Tibial nerve (tissue), 3 donors: ENCODE results near the gene FAM53C.

Experiments
- POLR2A ChIP-seq, 2 donors: fragments of 450-650 bp; IDR thresholded peaks; one replicate each; pipeline ENCODE4 v1.6.1; 2017; ENCODE audit warnings: antibody characterized with exemption in 2 of 2, mild to moderate bottlenecking in 2 of 2, moderate library complexity in 2 of 2
- TF ChIP-seq, protein P1 (sequence below), 5 experiments: fragments of 200-600 bp in 3 of 5; fragments of 450-650 bp in 2 of 5; sonication (generic) in 3 of 5; IDR thresholded peaks; one replicate each; pipeline ENCODE4 v1.5.1; 2016 to 2019; ENCODE audit warnings: antibody characterized with exemption in 5 of 5, mild to moderate bottlenecking in 3 of 5, moderate library complexity in 2 of 5

DNA sequence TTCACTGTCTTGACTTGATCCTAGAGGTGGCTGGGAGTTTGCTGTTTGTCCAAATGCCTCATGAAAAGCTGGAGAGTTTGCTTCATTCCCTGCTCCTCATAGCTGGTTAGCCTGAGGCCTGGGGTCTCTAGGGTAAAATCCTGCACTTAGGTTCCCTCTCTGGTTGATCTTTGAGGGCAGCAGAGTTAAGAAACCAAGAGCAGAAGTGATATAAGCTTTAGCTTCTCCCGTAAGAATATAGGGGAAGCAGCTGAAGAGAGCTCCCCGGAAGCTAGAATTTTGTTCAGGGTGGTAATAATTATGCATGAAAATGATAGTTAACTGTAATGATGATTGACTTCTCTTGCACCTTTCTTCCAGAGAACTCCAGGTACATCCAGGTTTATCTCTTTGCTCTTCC is 1.4 kb downstream of the FAM53C start:
- TF ChIP-seq, protein P1, sequence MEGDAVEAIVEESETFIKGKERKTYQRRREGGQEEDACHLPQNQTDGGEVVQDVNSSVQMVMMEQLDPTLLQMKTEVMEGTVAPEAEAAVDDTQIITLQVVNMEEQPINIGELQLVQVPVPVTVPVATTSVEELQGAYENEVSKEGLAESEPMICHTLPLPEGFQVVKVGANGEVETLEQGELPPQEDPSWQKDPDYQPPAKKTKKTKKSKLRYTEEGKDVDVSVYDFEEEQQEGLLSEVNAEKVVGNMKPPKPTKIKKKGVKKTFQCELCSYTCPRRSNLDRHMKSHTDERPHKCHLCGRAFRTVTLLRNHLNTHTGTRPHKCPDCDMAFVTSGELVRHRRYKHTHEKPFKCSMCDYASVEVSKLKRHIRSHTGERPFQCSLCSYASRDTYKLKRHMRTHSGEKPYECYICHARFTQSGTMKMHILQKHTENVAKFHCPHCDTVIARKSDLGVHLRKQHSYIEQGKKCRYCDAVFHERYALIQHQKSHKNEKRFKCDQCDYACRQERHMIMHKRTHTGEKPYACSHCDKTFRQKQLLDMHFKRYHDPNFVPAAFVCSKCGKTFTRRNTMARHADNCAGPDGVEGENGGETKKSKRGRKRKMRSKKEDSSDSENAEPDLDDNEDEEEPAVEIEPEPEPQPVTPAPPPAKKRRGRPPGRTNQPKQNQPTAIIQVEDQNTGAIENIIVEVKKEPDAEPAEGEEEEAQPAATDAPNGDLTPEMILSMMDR (IDR thresholded peaks at IDR 0.05) = no peak
- TF ChIP-seq POLR2A (IDR thresholded peaks at IDR 0.05) = no peak
